Tibial nerve (tissue), 4 donors: ENCODE measurements around the gene NCK1. TPM values are rescaled to one million over a fixed set of nuclear protein-coding genes. Genes with fewer than 3 reads are reported as not detected.
"Not testable (repeated sequence)": the region's sequence is repeated elsewhere in the genome, so short reads cannot be mapped to it uniquely, and the experiment has no call there.

Source experiments
- DNase-seq, 2 donors: peaks; one replicate each; pipeline ENCODE4 v3.0.0-alpha.2; 2019; ENCODE audit warnings: low spot score in 2 of 2
- H3K27ac ChIP-seq, 4 donors: fragments of 200-600 bp; sonication (generic) in 3 of 4; one replicate each; pipeline ENCODE4 v1.5.1; 2017 to 2019; ENCODE audit warnings: mild to moderate bottlenecking in 1 of 4
- H3K27me3 ChIP-seq, 2 donors: fragments of 200-600 bp; sonication (generic) in 1 of 2; one replicate each; pipeline versions ENCODE4 v1.5.1 to v1.6.0; 2017 to 2019
- H3K36me3 ChIP-seq, 3 donors: fragments of 200-600 bp; sonication (generic); one replicate each; pipeline ENCODE4 v1.5.1; 2018 to 2019
- H3K4me1 ChIP-seq, 4 donors: fragments of 200-600 bp; sonication (generic) in 3 of 4; one replicate each; pipeline ENCODE4 v1.5.1; 2017 to 2019
- H3K4me3 ChIP-seq, 4 donors: fragments of 200-600 bp; sonication (generic) in 3 of 4; one replicate each; pipeline ENCODE4 v1.5.1; 2017 to 2019; ENCODE audit warnings: mild to moderate bottlenecking in 1 of 4, moderate library complexity in 1 of 4
- H3K9me3 ChIP-seq, 4 donors: fragments of 200-600 bp; sonication (generic) in 3 of 4; one replicate each; pipeline ENCODE4 v1.5.1; 2017 to 2019
- CTCF ChIP-seq, 5 experiments: fragments of 200-600 bp in 3 of 5; fragments of 450-650 bp in 2 of 5; sonication (generic) in 3 of 5; IDR thresholded peaks; one replicate each; pipeline ENCODE4 v1.5.1; 2016 to 2019; ENCODE audit warnings: antibody characterized with exemption in 5 of 5, mild to moderate bottlenecking in 3 of 5, moderate library complexity in 2 of 5
- EP300 ChIP-seq, 2 donors: sonication (generic); formaldehyde crosslinking; IDR thresholded peaks; one replicate each; pipeline ENCODE4 v1.6.1; 2017; ENCODE audit warnings: antibody characterized with exemption in 2 of 2, mild to moderate bottlenecking in 1 of 2
- POLR2A ChIP-seq, 2 donors: fragments of 450-650 bp; IDR thresholded peaks; one replicate each; pipeline ENCODE4 v1.6.1; 2017; ENCODE audit warnings: antibody characterized with exemption in 2 of 2, mild to moderate bottlenecking in 2 of 2, moderate library complexity in 2 of 2
- WGBS, 2 donors: methylation state at CpG; one replicate each; pipeline ENCODE4 v1.1.5; 2018; 5-methylcytosine and 5-hydroxymethylcytosine counted together
- total RNA-seq, 4 donors: library from RNA; depleted of rRNA; stranded (reverse); fragments of >200 nt; gene quantifications; one replicate each; pipeline ENCODE4 v1.1.0, GENCODE V29; 2016

Gene NCK1
- total RNA-seq, 4 donors from 2014 or later, result 34.8 to 100 (median 42.2) TPM

- Histone ChIP-seq H3K4me3 (no peak overlapping the region), H3K9me3 (no peaks in the 10 kb centered on the region), H3K27ac (peak overlapping the region in 1 of 4 donors; percentile 29), H3K27me3 (no peaks in the 10 kb centered on the region), H3K4me1 (peaks cover 0 to 19% (median 0%) of the 10 kb centered on the region in 4 donors), H3K36me3 (no peaks in the 10 kb centered on the region)
- DNase-seq, result no peak
- no peak for TF ChIP-seq POLR2A (IDR thresholded peaks at IDR 0.05)
- no peak for TF ChIP-seq CTCF (IDR thresholded peaks at IDR 0.05)
- no peak for TF ChIP-seq EP300 (IDR thresholded peaks at IDR 0.05)
- 73 to 80% methylated on average over 4 of the region's 4 CpGs for WGBS, 2 donors
These were observed 99.1 kb downstream of the NCK1 start for GRCh38 chr3:136960838-136961836.

GRCh38 chr3:136962927-136963326, 100.9 kb downstream of the NCK1 start:
- Histone ChIP-seq H3K9me3 (no peaks in the 10 kb centered on the region), H3K27me3 (no peaks in the 10 kb centered on the region), H3K4me1 (peaks cover 0 to 13% (median 0%) of the 10 kb centered on the region in 4 donors), H3K36me3 (no peaks in the 10 kb centered on the region), H3K27ac (no peak overlapping the region), H3K4me3 (no peak overlapping the region)
- DNase-seq, result no peak
- TF ChIP-seq EP300 (IDR thresholded peaks at IDR 0.05), result no peak
- no peak for TF ChIP-seq POLR2A (IDR thresholded peaks at IDR 0.05)
- no peak for TF ChIP-seq CTCF (IDR thresholded peaks at IDR 0.05)
- WGBS, 2 donors, result 86 to 88% methylated on average over 1 of the region's 1 CpG

- H3K4me3 ChIP-seq, H3K27me3 ChIP-seq, H3K27ac ChIP-seq, H3K4me1 ChIP-seq, DNase-seq, H3K36me3 ChIP-seq: not testable (repeated sequence)
- WGBS, 2 donors, result 84 to 94% methylated on average over 7 of the region's 14 CpGs
- H3K9me3 ChIP-seq, result peaks cover 0 to 14% (median 4%) of the 10 kb centered on the region in 4 donors
These were observed 107.5 kb downstream of the NCK1 start for GRCh38 chr3:136969539-136969938.

- Histone ChIP-seq H3K9me3 (peaks cover 0 to 27% (median 5%) of the 10 kb centered on the region in 4 donors), H3K27ac (no peak overlapping the region), H3K4me1 (no peaks in the 10 kb centered on the region), H3K27me3 (no peaks in the 10 kb centered on the region), H3K4me3 (no peak overlapping the region), H3K36me3 (no peaks in the 10 kb centered on the region)
- WGBS, 2 donors, result 95 to 97% methylated on average over 4 of the region's 4 CpGs
- DNase-seq, result no peak
- no peak for TF ChIP-seq CTCF (IDR thresholded peaks at IDR 0.05)
- TF ChIP-seq EP300 (IDR thresholded peaks at IDR 0.05), result no peak
- TF ChIP-seq POLR2A (IDR thresholded peaks at IDR 0.05), result no peak
These were observed 111.3 kb downstream of the NCK1 start for GRCh38 chr3:136973352-136973751.

GRCh38 chr3:136974670-136975069, 112.7 kb downstream of the NCK1 start:
- Histone ChIP-seq H3K27me3 (no peaks in the 10 kb centered on the region), H3K36me3 (no peaks in the 10 kb centered on the region), H3K9me3 (peaks cover 0 to 27% (median 5%) of the 10 kb centered on the region in 4 donors), H3K4me3 (no peak overlapping the region), H3K27ac (no peak overlapping the region), H3K4me1 (no peaks in the 10 kb centered on the region)
- no peak for TF ChIP-seq CTCF (IDR thresholded peaks at IDR 0.05)
- no peak for TF ChIP-seq EP300 (IDR thresholded peaks at IDR 0.05)
- no peak for TF ChIP-seq POLR2A (IDR thresholded peaks at IDR 0.05)
- no peak for DNase-seq
- 50 to 97% methylated on average over 2 of the region's 2 CpGs for WGBS, 2 donors
